T-helper 1 cell treated with Interleukin-12 subunit alpha and Interleukin-12 subunit beta and Interleukin-4 antibody, amounts not matched to agents 30 μg/mL and 1 μg/mL, for 36 hours (primary cell): ENCODE data around the gene NFIA.

Experiments used
- H3K27ac Mint-ChIP-seq: one replicate; pipeline ENCODE4 v1.8.0; 2021; ENCODE audit warnings: mild to moderate bottlenecking, mixed read lengths
- H3K27me3 Mint-ChIP-seq: one replicate; pipeline ENCODE4 v1.8.0; 2021; ENCODE audit warnings: low read depth, mixed read lengths
- H3K36me3 Mint-ChIP-seq: one replicate; pipeline ENCODE4 v1.8.0; 2021; ENCODE audit warnings: low read depth, mixed read lengths
- H3K4me1 Mint-ChIP-seq: one replicate; pipeline ENCODE4 v1.8.0; 2021; ENCODE audit warnings: low read depth, mixed read lengths
- H3K4me3 Mint-ChIP-seq: one replicate; pipeline ENCODE4 v1.8.0; 2021; ENCODE audit warnings: mild to moderate bottlenecking, moderate library complexity, mixed read lengths
- H3K9me3 Mint-ChIP-seq: one replicate; pipeline ENCODE4 v1.8.0; 2021; ENCODE audit warnings: mixed read lengths

Gene NFIA

DNA sequence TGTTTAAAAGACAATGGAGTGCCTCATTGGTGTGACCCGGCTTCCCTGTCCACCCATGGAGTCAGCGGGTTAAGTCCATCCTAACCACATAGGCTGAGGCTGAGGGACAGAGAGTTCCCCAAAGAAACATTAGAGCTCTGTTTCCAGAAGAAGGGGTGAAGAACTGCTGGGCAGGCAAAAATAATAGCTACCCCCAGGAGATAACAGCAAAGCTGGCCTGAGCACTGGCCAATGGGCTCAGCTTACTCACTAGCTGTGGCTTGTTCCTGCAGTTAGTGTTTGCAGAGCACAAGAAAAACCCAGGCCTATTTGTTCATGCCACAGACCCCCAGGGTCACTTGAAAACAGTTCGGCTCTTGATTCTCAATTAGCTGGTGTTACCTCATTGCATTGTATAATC lies 311.2 kb downstream of the NFIA start:
- Mint-ChIP-seq H3K27ac (no peak overlapping the region), H3K27me3 (no peaks in the 10 kb centered on the region)

DNA sequence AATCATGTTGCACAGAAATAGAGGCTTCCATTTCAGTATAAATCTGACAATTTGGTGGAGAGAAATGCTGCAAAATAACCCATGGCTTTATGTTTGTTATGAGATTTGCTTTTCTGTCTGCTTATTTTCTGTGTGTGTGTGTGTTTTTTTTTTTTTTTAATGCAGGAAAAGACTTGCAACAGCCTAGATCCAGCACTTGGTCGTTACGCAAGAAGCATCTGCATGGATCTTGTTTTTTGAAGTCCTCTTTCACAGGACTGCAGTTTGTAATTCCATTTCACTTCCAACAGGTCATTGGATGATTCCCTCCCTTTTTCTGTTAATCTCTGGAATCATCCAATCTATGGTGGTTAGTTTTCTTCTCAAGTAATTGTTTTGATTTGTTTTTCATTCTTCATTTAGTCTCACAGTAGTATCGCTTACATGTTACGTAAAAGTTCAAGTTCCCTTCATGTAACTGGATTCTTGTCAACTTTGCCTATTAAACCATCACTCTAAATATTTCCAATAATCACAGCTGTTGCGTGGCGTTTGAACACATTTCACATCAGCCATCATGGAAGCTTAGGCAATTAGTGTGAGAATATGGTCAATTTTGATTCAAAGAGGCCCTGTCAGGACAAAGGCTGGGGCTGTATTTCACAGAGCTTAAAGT lies 312.9 kb downstream of the NFIA start:
- Mint-ChIP-seq H3K4me1 (no peaks in the 10 kb centered on the region), H3K27ac (no peak overlapping the region), H3K27me3 (no peaks in the 10 kb centered on the region), H3K36me3 (no peaks in the 10 kb centered on the region), H3K9me3 (no peaks in the 10 kb centered on the region), H3K4me3 (no peak overlapping the region)

More for the DNA sequence above, 311.2 kb downstream of the NFIA start:
- no peaks in the 10 kb centered on the region for H3K36me3 Mint-ChIP-seq
- H3K4me3 Mint-ChIP-seq, result no peak overlapping the region
- H3K4me1 Mint-ChIP-seq, result no peaks in the 10 kb centered on the region
- H3K9me3 Mint-ChIP-seq, result no peaks in the 10 kb centered on the region

GRCh38 chr1:61397495-61397894 lies 315.1 kb downstream of the NFIA start:
- no peaks in the 10 kb centered on the region for H3K9me3 Mint-ChIP-seq
- H3K4me3 Mint-ChIP-seq, result no peak overlapping the region
- H3K36me3 Mint-ChIP-seq, result no peaks in the 10 kb centered on the region
- H3K4me1 Mint-ChIP-seq, result no peaks in the 10 kb centered on the region
- no peak overlapping the region for H3K27ac Mint-ChIP-seq
- H3K27me3 Mint-ChIP-seq, result peaks cover 3% of the 10 kb centered on the region

GRCh38 chr1:61397935-61398334 lies 315.6 kb downstream of the NFIA start:
- H3K4me1 Mint-ChIP-seq, result no peaks in the 10 kb centered on the region

DNA sequence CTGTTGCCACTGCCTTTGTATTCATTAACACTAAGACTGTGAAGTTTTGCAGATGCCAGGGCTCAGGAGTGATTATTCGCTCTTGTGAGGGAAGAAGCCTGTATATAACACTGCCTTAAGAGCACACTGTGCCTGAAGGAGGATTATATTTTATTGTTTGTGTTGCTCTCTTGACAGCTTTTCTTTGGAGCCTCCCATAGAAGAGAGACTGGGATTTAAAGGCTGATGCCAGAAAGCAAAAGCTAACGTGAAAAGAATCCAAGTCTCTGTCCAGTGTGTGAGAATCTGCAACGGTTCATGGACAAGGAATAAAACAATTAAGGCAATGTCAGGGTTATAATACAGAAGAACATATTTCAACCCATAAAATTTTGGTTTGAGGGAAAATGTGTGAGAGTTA lies 316.8 kb downstream of the NFIA start:
- H3K36me3 Mint-ChIP-seq, result no peaks in the 10 kb centered on the region
- peaks cover 18% of the 10 kb centered on the region for H3K27me3 Mint-ChIP-seq
- H3K27ac Mint-ChIP-seq, result no peak overlapping the region
- no peak overlapping the region for H3K4me3 Mint-ChIP-seq
- no peaks in the 10 kb centered on the region for H3K4me1 Mint-ChIP-seq
- no peaks in the 10 kb centered on the region for H3K9me3 Mint-ChIP-seq

More at GRCh38 chr1:61397935-61398334, 315.6 kb downstream of the NFIA start:
- Mint-ChIP-seq H3K27ac (no peak overlapping the region), H3K4me3 (no peak overlapping the region), H3K27me3 (peaks cover 6% of the 10 kb centered on the region), H3K9me3 (no peaks in the 10 kb centered on the region), H3K36me3 (no peaks in the 10 kb centered on the region)

DNA sequence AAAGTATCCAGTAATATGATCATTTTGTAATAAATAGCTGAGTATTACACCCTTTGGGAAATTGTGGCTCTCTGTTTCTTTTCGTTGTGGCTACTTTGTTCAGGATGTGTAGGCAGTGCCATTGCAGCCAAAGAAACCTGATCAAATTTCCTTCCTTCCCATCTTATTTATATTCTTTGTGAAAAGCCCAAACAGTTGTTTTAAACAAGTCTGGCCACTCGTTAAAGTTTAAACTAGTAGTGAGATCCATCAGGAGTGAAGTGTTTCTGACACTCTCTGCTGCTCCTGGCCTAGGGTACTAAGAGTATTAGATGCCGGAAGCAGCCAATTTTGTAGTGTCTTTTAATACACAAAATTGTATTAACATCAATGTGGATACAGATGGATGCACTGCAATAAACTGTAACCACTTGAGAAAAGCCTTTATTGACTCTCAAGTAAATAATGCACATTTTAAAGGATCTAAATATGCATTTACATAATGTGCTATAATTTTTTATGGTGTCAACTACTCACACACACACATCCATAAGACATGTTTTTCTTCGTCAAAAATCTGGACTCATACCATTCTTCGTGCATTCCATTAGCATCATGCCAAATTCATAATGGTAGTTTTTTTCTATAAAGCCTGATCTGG lies 317.9 kb downstream of the NFIA start:
- Mint-ChIP-seq H3K4me3 (no peak overlapping the region), H3K27me3 (peaks cover 20% of the 10 kb centered on the region), H3K9me3 (no peaks in the 10 kb centered on the region), H3K27ac (no peak overlapping the region), H3K4me1 (no peaks in the 10 kb centered on the region), H3K36me3 (no peaks in the 10 kb centered on the region)

- Mint-ChIP-seq H3K27ac (no peak overlapping the region), H3K9me3 (no peaks in the 10 kb centered on the region), H3K27me3 (peaks cover 20% of the 10 kb centered on the region), H3K36me3 (no peaks in the 10 kb centered on the region), H3K4me3 (no peak overlapping the region), H3K4me1 (no peaks in the 10 kb centered on the region)
Observed at GRCh38 chr1:61400997-61401396, 318.6 kb downstream of the NFIA start.

- Mint-ChIP-seq H3K4me3 (no peak overlapping the region), H3K9me3 (no peaks in the 10 kb centered on the region), H3K27me3 (peaks cover 20% of the 10 kb centered on the region), H3K36me3 (no peaks in the 10 kb centered on the region), H3K27ac (no peak overlapping the region), H3K4me1 (no peaks in the 10 kb centered on the region)
Observed at GRCh38 chr1:61403679-61404596, 321.6 kb downstream of the NFIA start.

- H3K27ac Mint-ChIP-seq, result no peak overlapping the region
Observed at GRCh38 chr1:61404597-61405376, 322.4 kb downstream of the NFIA start.

GRCh38 chr1:61406467-61406866 lies 324.1 kb downstream of the NFIA start:
- Mint-ChIP-seq H3K4me1 (no peaks in the 10 kb centered on the region), H3K27me3 (peaks cover 17% of the 10 kb centered on the region), H3K4me3 (no peak overlapping the region), H3K27ac (no peak overlapping the region), H3K36me3 (no peaks in the 10 kb centered on the region), H3K9me3 (no peaks in the 10 kb centered on the region)

More at GRCh38 chr1:61404597-61405376, 322.4 kb downstream of the NFIA start:
- Mint-ChIP-seq H3K36me3 (no peaks in the 10 kb centered on the region), H3K4me3 (no peak overlapping the region), H3K4me1 (no peaks in the 10 kb centered on the region), H3K27me3 (peaks cover 20% of the 10 kb centered on the region), H3K9me3 (no peaks in the 10 kb centered on the region)

GRCh38 chr1:61412601-61413000 lies 330.2 kb downstream of the NFIA start:
- Mint-ChIP-seq H3K27ac (no peak overlapping the region), H3K27me3 (no peaks in the 10 kb centered on the region), H3K9me3 (no peaks in the 10 kb centered on the region), H3K4me1 (no peaks in the 10 kb centered on the region), H3K36me3 (no peaks in the 10 kb centered on the region), H3K4me3 (no peak overlapping the region)

DNA sequence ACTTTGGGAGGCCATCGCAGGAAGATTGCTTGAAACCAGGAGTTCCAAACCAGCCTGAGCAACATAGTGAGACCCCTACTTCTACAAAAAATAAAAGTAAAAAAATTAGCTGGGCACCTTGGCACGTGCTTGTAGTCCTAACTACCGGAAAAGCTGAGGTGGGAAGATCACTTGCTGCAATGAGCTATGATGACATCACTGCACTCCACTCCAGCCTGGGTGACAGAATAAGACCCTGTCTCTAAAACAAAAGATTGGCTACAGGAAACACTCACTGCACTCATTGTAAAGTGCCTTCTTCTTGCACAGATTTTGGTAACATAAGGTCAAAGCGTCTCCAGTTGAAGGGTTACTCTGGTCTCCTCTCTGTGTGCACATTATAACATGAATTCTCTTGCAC lies 336.8 kb downstream of the NFIA start:
- no peaks in the 10 kb centered on the region for H3K9me3 Mint-ChIP-seq
- peaks cover 4% of the 10 kb centered on the region for H3K27me3 Mint-ChIP-seq
- no peak overlapping the region for H3K4me3 Mint-ChIP-seq
- H3K36me3 Mint-ChIP-seq, result no peaks in the 10 kb centered on the region
- H3K27ac Mint-ChIP-seq, result no peak overlapping the region
- H3K4me1 Mint-ChIP-seq, result no peaks in the 10 kb centered on the region

DNA sequence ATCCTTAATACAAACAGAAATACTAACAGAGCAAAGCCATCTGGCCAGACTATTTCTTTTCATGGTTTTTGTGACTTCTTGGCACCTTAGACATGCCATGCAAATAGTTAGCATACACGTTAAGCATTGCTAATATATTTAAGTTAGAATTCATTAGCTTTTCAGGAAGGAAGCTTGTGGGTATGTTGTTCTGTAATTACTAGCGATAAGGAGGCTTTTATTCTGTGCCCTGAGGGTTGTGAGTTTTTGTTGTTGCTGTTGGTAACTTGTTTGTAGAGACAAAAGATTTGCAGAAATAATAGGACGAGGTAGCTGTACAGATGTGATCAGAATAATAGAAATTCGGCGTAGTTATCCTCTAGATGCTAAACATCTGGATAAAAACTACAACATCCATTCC lies 337.3 kb downstream of the NFIA start:
- Mint-ChIP-seq H3K9me3 (no peaks in the 10 kb centered on the region), H3K27ac (no peak overlapping the region), H3K4me1 (no peaks in the 10 kb centered on the region), H3K36me3 (no peaks in the 10 kb centered on the region), H3K27me3 (peaks cover 4% of the 10 kb centered on the region), H3K4me3 (no peak overlapping the region)

GRCh38 chr1:61420243-61420642 lies 337.9 kb downstream of the NFIA start:
- H3K36me3 Mint-ChIP-seq, result no peaks in the 10 kb centered on the region
- H3K27ac Mint-ChIP-seq, result no peak overlapping the region
- H3K4me3 Mint-ChIP-seq, result no peak overlapping the region
- peaks cover 4% of the 10 kb centered on the region for H3K27me3 Mint-ChIP-seq
- H3K4me1 Mint-ChIP-seq, result no peaks in the 10 kb centered on the region
- H3K9me3 Mint-ChIP-seq, result no peaks in the 10 kb centered on the region
